ENCODE measurements around the gene KCNQ1. TPM values are rescaled to one million over a fixed set of nuclear protein-coding genes. Genes with fewer than 3 reads are reported as not detected.

The KCNQ1 gene
- total and polyA plus RNA-seq, 2 of the 13 experiments (the other 11 are each of a cell fraction or from before 2014, with no cell fraction given), result 0.02 to 0.08 TPM

GRCh38 chr11:2409611-2410468 lies 35.0 kb upstream of the KCNQ1 start (continued):
- TF ChIP-seq SNAPC2 (CRISPR knock-in tag; IDR thresholded peaks at IDR 0.05) (no peak), KMT2B (CRISPR knock-in tag; IDR thresholded peaks at IDR 0.05) (no peak), GMEB1 (CRISPR knock-in tag; IDR thresholded peaks at IDR 0.05; ENCODE audit: borderline replicate concordance) (peak; percentile 56; the same call in 1 of the 2 replicates), HIVEP1 (CRISPR knock-in tag; IDR thresholded peaks at IDR 0.05) (peak; percentile 31; the same call in 1 of the 2 replicates), MYC (CRISPR knock-in tag; IDR thresholded peaks at IDR 0.05; ENCODE audit: borderline replicate concordance) (peak; percentile 24; the same call in 1 of the 2 replicates), ZNF468 (CRISPR knock-in tag; IDR thresholded peaks at IDR 0.05) (no peak), SATB2 (CRISPR knock-in tag; IDR thresholded peaks at IDR 0.05) (no peak), ZC3H13 (CRISPR knock-in tag; IDR thresholded peaks at IDR 0.05) (no peak; the same call in 1 of the 2 replicates), ZSCAN5A (CRISPR knock-in tag; IDR thresholded peaks at IDR 0.05; ENCODE audit: borderline replicate concordance) (no peak)
- TF ChIP-seq, protein P1, sequence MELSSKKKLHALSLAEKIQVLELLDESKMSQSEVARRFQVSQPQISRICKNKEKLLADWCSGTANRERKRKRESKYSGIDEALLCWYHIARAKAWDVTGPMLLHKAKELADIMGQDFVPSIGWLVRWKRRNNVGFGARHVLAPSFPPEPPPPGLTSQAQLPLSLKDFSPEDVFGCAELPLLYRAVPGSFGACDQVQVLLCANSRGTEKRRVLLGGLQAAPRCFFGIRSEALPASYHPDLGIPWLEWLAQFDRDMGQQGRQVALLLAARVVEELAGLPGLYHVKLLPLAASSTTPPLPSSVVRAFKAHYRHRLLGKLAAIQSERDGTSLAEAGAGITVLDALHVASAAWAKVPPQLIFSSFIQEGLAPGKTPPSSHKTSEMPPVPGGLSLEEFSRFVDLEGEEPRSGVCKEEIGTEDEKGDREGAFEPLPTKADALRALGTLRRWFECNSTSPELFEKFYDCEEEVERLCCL (CRISPR knock-in tag; IDR thresholded peaks at IDR 0.05; ENCODE audit: borderline replicate concordance), result 0 out of 2 replicates have a peak, but pooled peaks have one; percentile 17
- TF ChIP-seq, protein P2, sequence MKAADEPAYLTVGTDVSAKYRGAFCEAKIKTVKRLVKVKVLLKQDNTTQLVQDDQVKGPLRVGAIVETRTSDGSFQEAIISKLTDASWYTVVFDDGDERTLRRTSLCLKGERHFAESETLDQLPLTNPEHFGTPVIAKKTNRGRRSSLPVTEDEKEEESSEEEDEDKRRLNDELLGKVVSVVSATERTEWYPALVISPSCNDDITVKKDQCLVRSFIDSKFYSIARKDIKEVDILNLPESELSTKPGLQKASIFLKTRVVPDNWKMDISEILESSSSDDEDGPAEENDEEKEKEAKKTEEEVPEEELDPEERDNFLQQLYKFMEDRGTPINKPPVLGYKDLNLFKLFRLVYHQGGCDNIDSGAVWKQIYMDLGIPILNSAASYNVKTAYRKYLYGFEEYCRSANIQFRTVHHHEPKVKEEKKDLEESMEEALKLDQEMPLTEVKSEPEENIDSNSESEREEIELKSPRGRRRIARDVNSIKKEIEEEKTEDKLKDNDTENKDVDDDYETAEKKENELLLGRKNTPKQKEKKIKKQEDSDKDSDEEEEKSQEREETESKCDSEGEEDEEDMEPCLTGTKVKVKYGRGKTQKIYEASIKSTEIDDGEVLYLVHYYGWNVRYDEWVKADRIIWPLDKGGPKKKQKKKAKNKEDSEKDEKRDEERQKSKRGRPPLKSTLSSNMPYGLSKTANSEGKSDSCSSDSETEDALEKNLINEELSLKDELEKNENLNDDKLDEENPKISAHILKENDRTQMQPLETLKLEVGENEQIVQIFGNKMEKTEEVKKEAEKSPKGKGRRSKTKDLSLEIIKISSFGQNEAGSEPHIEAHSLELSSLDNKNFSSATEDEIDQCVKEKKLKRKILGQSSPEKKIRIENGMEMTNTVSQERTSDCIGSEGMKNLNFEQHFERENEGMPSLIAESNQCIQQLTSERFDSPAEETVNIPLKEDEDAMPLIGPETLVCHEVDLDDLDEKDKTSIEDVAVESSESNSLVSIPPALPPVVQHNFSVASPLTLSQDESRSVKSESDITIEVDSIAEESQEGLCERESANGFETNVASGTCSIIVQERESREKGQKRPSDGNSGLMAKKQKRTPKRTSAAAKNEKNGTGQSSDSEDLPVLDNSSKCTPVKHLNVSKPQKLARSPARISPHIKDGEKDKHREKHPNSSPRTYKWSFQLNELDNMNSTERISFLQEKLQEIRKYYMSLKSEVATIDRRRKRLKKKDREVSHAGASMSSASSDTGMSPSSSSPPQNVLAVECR (CRISPR knock-in tag; IDR thresholded peaks at IDR 0.05; ENCODE audit: borderline replicate concordance), result peak; percentile 55; the same call in 1 of the 2 replicates
- TF ChIP-seq, protein P3, sequence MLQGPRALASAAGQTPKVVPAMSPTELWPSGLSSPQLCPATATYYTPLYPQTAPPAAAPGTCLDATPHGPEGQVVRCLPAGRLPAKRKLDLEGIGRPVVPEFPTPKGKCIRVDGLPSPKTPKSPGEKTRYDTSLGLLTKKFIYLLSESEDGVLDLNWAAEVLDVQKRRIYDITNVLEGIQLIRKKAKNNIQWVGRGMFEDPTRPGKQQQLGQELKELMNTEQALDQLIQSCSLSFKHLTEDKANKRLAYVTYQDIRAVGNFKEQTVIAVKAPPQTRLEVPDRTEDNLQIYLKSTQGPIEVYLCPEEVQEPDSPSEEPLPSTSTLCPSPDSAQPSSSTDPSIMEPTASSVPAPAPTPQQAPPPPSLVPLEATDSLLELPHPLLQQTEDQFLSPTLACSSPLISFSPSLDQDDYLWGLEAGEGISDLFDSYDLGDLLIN (CRISPR knock-in tag; IDR thresholded peaks at IDR 0.05; ENCODE audit: borderline replicate concordance), result 0 out of 2 replicates have a peak, but pooled peaks have one; percentile 38
- TF ChIP-seq, protein P4, sequence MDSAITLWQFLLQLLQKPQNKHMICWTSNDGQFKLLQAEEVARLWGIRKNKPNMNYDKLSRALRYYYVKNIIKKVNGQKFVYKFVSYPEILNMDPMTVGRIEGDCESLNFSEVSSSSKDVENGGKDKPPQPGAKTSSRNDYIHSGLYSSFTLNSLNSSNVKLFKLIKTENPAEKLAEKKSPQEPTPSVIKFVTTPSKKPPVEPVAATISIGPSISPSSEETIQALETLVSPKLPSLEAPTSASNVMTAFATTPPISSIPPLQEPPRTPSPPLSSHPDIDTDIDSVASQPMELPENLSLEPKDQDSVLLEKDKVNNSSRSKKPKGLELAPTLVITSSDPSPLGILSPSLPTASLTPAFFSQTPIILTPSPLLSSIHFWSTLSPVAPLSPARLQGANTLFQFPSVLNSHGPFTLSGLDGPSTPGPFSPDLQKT (CRISPR knock-in tag; IDR thresholded peaks at IDR 0.05; ENCODE audit: borderline replicate concordance), result no peak

Measured in HepG2 (cell line).